DND-41 (cell line): ENCODE measurements around the gene DRC7.

ENCODE experiments used
- EZH2 ChIP-seq: IDR thresholded peaks from 3 replicates; pipeline ENCODE4 v1.6.1; 2012; ENCODE audit warnings: borderline replicate concordance, low read depth, mild to moderate bottlenecking, moderate library complexity, low read length, inconsistent platforms; ENCODE audit not compliant: severe bottlenecking
- TF ChIP-seq, protein P1 (sequence below): IDR thresholded peaks from 2 replicates; pipeline ENCODE4 v1.5.1; 2012; ENCODE audit warnings: borderline replicate concordance, low read length, moderate library complexity, mild to moderate bottlenecking; ENCODE audit not compliant: poor library complexity, severe bottlenecking; ENCODE audit errors: extremely low read depth

- TF ChIP-seq, protein P1, sequence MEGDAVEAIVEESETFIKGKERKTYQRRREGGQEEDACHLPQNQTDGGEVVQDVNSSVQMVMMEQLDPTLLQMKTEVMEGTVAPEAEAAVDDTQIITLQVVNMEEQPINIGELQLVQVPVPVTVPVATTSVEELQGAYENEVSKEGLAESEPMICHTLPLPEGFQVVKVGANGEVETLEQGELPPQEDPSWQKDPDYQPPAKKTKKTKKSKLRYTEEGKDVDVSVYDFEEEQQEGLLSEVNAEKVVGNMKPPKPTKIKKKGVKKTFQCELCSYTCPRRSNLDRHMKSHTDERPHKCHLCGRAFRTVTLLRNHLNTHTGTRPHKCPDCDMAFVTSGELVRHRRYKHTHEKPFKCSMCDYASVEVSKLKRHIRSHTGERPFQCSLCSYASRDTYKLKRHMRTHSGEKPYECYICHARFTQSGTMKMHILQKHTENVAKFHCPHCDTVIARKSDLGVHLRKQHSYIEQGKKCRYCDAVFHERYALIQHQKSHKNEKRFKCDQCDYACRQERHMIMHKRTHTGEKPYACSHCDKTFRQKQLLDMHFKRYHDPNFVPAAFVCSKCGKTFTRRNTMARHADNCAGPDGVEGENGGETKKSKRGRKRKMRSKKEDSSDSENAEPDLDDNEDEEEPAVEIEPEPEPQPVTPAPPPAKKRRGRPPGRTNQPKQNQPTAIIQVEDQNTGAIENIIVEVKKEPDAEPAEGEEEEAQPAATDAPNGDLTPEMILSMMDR, result no peak
- no peak for TF ChIP-seq EZH2
Measured at GRCh38 chr16:57699899-57700298, 5.3 kb downstream of the DRC7 start.
